Activated naive CD8-positive, alpha-beta T cell treated with anti-CD3 and anti-CD28 coated beads for 36 hours (primary cell): ENCODE results near the gene CT45A5. TPM values are rescaled to one million over a fixed set of nuclear protein-coding genes. Genes with fewer than 3 reads are reported as not detected.
"Not testable (repeated sequence)": the region's sequence is repeated elsewhere in the genome, so short reads cannot be mapped to it uniquely, and the experiment has no call there.

Experiments used
- DNase-seq: peaks from one replicate; pipeline ENCODE4 v3.0.0; 2021
- H3K27ac Mint-ChIP-seq: one replicate; pipeline ENCODE4 v1.8.0; 2022; ENCODE audit warnings: mild to moderate bottlenecking, moderate library complexity, mixed read lengths
- H3K27me3 Mint-ChIP-seq: one replicate; pipeline ENCODE4 v1.8.0; 2022; ENCODE audit warnings: mild to moderate bottlenecking, mixed read lengths
- H3K36me3 Mint-ChIP-seq: one replicate; pipeline ENCODE4 v1.8.0; 2021; ENCODE audit warnings: mild to moderate bottlenecking, mixed read lengths
- H3K4me1 Mint-ChIP-seq: one replicate; pipeline ENCODE4 v1.8.0; 2021; ENCODE audit warnings: mixed read lengths
- H3K4me3 Mint-ChIP-seq: one replicate; pipeline ENCODE4 v1.8.0; 2022; ENCODE audit warnings: mild to moderate bottlenecking, moderate library complexity, mixed read lengths
- H3K9me3 Mint-ChIP-seq: one replicate; pipeline ENCODE4 v1.8.0; 2022; ENCODE audit warnings: mixed read lengths
- total RNA-seq, 2 experiments: library from RNA; stranded (reverse); gene quantifications; one replicate each; pipeline ENCODE4 v1.2.3, GENCODE V29; 2021

The CT45A5 gene, protein sequence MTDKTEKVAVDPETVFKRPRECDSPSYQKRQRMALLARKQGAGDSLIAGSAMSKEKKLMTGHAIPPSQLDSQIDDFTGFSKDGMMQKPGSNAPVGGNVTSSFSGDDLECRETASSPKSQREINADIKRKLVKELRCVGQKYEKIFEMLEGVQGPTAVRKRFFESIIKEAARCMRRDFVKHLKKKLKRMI
- total RNA-seq, result not detected

DNA sequence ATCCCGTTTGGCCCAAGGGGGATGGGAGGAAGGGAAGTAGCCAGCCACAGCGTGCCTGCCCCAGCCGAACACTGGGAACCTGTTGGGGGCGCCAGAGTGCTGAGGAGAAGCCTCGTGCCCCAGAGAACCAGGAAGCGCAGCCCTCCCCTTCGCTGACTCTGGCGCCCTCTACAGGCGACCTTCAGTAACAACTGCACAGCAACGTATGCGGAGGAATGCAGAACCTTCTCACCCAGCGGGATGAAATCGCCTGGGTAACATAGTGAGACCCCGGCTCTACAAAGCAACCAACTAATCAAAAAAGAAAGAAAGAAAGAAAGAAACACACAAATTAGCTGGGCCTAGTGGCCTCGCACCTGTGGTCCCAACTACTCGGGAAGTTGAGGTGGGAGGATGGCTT is at the start of gene CT45A5:
Gene CT45A5 (minus strand): TSS at position 101 of the 400 bp plus-strand sequence. CDS start 3,774 bp downstream, outside the sequence.
- H3K36me3 Mint-ChIP-seq, H3K9me3 Mint-ChIP-seq, DNase-seq, H3K27me3 Mint-ChIP-seq, H3K4me3 Mint-ChIP-seq, H3K4me1 Mint-ChIP-seq, H3K27ac Mint-ChIP-seq: not testable (repeated sequence)

DNA sequence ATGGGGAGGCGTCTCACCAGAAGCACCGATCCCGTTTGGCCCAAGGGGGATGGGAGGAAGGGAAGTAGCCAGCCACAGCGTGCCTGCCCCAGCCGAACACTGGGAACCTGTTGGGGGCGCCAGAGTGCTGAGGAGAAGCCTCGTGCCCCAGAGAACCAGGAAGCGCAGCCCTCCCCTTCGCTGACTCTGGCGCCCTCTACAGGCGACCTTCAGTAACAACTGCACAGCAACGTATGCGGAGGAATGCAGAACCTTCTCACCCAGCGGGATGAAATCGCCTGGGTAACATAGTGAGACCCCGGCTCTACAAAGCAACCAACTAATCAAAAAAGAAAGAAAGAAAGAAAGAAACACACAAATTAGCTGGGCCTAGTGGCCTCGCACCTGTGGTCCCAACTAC is 34.6 kb upstream of the CT45A5 start, which contains the start of gene CT45A2:
Gene CT45A2 (minus strand): TSS at position 101 of the 400 bp plus-strand sequence. CDS start 3,747 bp downstream, outside the sequence.
- H3K4me3 Mint-ChIP-seq, H3K27me3 Mint-ChIP-seq, DNase-seq, H3K36me3 Mint-ChIP-seq, H3K4me1 Mint-ChIP-seq, H3K27ac Mint-ChIP-seq, H3K9me3 Mint-ChIP-seq: not testable (repeated sequence)

GRCh38 chrX:135802687-135803086 is 17.4 kb upstream of the CT45A5 start, which contains the start of gene CT45A6:
Gene CT45A6 (minus strand): TSS chrX:135802787. CDS start chrX:135798993, 3,794 bp downstream.
- not testable (repeated sequence) for DNase-seq, H3K27ac Mint-ChIP-seq, H3K4me1 Mint-ChIP-seq, H3K9me3 Mint-ChIP-seq, H3K36me3 Mint-ChIP-seq, H3K27me3 Mint-ChIP-seq, H3K4me3 Mint-ChIP-seq

GRCh38 chrX:135768091-135768490 is 17.2 kb downstream of the CT45A5 start, which contains the start of gene CT45A3:
Gene CT45A3 (minus strand): TSS chrX:135768191. CDS start chrX:135764444, 3,747 bp downstream.
- not testable (repeated sequence) for DNase-seq, H3K27me3 Mint-ChIP-seq

DNA sequence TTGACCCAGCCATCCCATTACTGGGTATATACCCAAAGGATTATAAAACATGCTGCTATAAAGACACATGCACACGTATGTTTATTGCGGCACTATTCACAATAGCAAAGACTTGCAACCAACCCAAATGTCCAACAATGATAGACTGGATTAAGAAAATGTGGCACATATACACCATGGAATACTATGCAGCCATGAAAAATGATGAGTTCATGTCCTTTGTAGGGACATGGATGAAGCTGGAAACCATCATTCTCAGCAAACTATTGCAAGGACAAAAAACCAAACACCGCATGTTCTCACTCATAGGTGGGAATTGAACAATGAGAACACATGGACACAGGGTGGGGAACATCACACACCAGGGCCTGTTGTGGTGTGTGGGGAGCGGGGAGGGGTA is 40.6 kb downstream of the CT45A5 start:
- H3K27me3 Mint-ChIP-seq, H3K36me3 Mint-ChIP-seq, H3K4me1 Mint-ChIP-seq, H3K9me3 Mint-ChIP-seq, H3K4me3 Mint-ChIP-seq, DNase-seq, H3K27ac Mint-ChIP-seq: not testable (repeated sequence)

More at GRCh38 chrX:135768091-135768490, 17.2 kb downstream of the CT45A5 start, which contains the start of gene CT45A3:
- not testable (repeated sequence) for H3K9me3 Mint-ChIP-seq, H3K4me3 Mint-ChIP-seq, H3K36me3 Mint-ChIP-seq, H3K27ac Mint-ChIP-seq, H3K4me1 Mint-ChIP-seq

DNA sequence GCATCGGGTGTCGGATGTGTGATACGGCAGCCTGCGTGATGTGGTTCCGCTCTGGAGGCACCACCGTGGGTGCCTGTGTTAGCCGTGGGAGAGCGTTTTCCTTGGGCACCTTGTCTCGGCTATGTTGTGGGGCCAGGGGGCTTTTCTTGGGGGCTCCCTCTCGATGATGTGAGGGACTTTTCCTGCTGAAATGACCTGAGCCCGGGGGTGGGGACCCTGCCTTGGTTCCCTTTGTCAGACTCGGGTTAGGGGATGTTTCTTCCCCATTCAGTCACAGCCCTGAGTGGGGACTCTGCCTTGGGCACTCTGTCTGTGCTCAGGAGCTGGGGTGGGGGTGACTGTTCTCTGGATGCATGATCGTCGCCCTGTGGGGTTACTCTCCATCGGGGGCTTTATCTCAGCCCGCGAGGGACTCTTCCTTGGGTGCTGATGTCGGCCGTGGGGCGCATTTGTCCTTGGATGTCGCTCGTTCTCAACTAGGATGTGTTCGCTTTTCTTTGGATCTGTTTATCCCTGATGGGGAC is 44.0 kb downstream of the CT45A5 start:
- no peaks in the 10 kb centered on the region for H3K4me1 Mint-ChIP-seq
- no peak for DNase-seq

DNA sequence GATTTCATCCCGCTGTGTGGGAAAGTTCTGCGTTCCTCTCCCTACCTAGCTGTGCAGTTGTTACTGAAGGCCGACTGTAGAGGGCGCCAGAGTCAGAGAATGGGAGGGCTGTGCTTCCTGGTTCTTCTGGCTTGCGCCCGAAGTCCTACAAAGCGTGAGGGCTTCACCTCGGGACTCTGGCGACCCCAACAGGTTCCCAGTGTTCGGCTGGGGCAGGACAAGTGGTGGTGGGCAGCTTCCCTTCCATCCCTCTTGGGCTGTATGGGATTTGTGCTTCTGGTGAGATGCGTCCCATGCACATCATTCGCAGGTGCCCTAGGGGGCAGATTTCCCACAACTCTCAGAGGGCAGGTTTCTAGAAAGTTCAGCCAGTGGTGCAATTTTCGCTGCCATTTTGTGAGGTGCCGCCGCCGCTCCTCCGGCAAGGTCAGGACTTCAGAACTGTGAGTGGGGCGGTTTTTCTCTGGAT is 44.6 kb downstream of the CT45A5 start:
- peak overlapping the region; percentile 32 for H3K4me3 Mint-ChIP-seq
- DNase-seq, result peak; percentile 47
- no peaks in the 10 kb centered on the region for H3K36me3 Mint-ChIP-seq
- no peaks in the 10 kb centered on the region for H3K27me3 Mint-ChIP-seq
- no peaks in the 10 kb centered on the region for H3K4me1 Mint-ChIP-seq
- no peaks in the 10 kb centered on the region for H3K9me3 Mint-ChIP-seq
- H3K27ac Mint-ChIP-seq, result no peak overlapping the region

More for the DNA sequence above, 44.0 kb downstream of the CT45A5 start:
- Mint-ChIP-seq H3K27ac (no peak overlapping the region), H3K4me3 (no peak overlapping the region), H3K27me3 (no peaks in the 10 kb centered on the region), H3K36me3 (no peaks in the 10 kb centered on the region), H3K9me3 (no peaks in the 10 kb centered on the region)

DNA sequence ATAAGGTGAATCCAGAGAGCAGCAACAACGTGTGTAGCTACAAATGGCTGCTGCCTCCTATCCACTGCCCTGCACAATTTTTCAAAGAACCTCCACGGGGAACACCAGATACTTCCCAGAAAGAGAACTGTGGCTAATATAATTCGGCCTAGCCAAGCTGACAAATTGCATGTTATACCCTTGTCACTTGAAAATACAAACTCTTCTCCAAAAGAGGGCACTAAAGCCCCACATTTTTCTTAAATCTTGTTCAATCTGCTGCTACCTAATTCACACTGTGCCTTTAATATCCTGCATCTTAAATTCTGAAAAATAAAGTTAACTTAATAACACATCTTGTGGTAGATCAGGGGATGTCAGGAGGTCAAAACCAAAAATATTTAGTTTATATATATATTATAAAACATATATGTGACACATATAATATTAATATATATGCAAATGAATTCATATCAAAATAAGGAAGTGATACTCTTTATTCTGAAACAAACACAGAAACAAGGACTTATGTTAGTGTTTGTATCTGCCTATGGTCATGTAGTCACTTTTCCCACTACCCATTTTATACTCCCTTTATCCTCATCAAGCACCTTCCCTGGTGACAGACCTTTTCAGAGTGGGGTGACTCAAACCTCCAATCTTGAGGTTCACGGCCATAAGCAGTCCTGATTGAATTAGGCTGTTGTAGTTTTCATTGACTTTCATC is 47.8 kb downstream of the CT45A5 start:
- Mint-ChIP-seq H3K27me3 (no peaks in the 10 kb centered on the region), H3K4me3 (no peak overlapping the region), H3K27ac (no peak overlapping the region), H3K9me3 (no peaks in the 10 kb centered on the region), H3K4me1 (no peaks in the 10 kb centered on the region), H3K36me3 (no peaks in the 10 kb centered on the region)
- no peak for DNase-seq

GRCh38 chrX:135734666-135735065 is 50.6 kb downstream of the CT45A5 start:
- H3K4me1 Mint-ChIP-seq, H3K36me3 Mint-ChIP-seq, H3K4me3 Mint-ChIP-seq, DNase-seq, H3K27ac Mint-ChIP-seq, H3K27me3 Mint-ChIP-seq, H3K9me3 Mint-ChIP-seq: not testable (repeated sequence)

Other genes with a start within 250 kb of the CT45A5 start
- gene CT45A1, start 71.9 kb downstream of the CT45A5 start, total RNA-seq, result not detected
- gene CT45A3, start 17.3 kb downstream of the CT45A5 start, total RNA-seq, result not detected
- not detected for gene CT45A6, start 17.3 kb upstream of the CT45A5 start, total RNA-seq
- gene CT45A2, start 34.5 kb upstream of the CT45A5 start, total RNA-seq, result not detected
- not detected for gene CT45A7, start 51.8 kb upstream of the CT45A5 start, total RNA-seq
- gene CT45A8, start 69.0 kb upstream of the CT45A5 start, total RNA-seq, result not detected
- gene CT45A9, start 86.3 kb upstream of the CT45A5 start, total RNA-seq, result not detected
- gene CT45A10, start 107.9 kb upstream of the CT45A5 start, total RNA-seq, result not detected
- not detected for gene SAGE1, start 108.2 kb upstream of the CT45A5 start, total RNA-seq
- 10 to 100 TPM; 20.4 to 20.5 TPM for gene MMGT1, start 188.5 kb upstream of the CT45A5 start, total RNA-seq
- 10 to 100 TPM; 10.7 to 11.7 TPM for gene SLC9A6, start 199.9 kb upstream of the CT45A5 start, total RNA-seq